ENCODE measurements around the gene CCL27.

The CCL27 gene

GRCh38 chr9:34690983-34691935 lies 28.8 kb upstream of the CCL27 start, which contains the start of gene CCL19:
TSS of gene CCL19 (minus strand) at chr9:34691276. CDS start at chr9:34691139, 137 bp downstream.
- H3K36me3 ChIP-seq (ENCODE audit: insufficient read depth, low read length) = no peaks in the 10 kb centered on the region
- no peaks in the 10 kb centered on the region for H3K9me3 ChIP-seq (replicated peaks; ENCODE audit: low read length)
- no peak within 1 kb of the TSS for H3K4me3 ChIP-seq (ENCODE audit: low read length)
- no peaks in the 10 kb centered on the region for H3K27me3 ChIP-seq (ENCODE audit: control insufficient read depth, insufficient read depth, low read length)
- H3K4me1 ChIP-seq (ENCODE audit: control insufficient read depth, insufficient read depth, low read length) = no peaks in the 10 kb centered on the region
- no peak within 1 kb of the TSS for H3K4me2 ChIP-seq (ENCODE audit: low read length)
- no peak within 1 kb of the TSS for H3K9ac ChIP-seq (ENCODE audit: low read depth, low read length)

DNA sequence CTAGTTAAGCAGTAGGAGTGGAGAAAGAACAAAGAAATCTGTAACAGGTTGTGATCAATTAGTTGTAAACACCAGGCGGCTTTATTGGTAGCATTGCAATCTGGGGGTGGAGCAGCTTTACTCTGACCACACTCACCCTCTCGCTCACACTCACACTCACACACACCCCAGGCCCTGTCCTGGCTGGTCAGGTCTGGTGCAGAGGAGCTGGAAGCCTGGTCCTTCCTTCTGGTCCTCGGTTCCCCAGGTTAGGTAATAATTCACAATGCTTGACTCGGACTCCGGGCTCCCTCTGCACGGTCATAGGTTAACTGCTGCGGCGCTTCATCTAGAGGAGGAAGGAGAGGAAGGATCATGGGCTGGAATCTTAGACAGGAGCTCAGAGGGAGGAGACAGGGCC lies 27.1 kb upstream of the CCL27 start:
- Histone ChIP-seq H3K9me3 (replicated peaks; ENCODE audit: low read length) (no peaks in the 10 kb centered on the region), H3K4me1 (ENCODE audit: control insufficient read depth, insufficient read depth, low read length) (no peaks in the 10 kb centered on the region), H3K4me2 (ENCODE audit: low read length) (no peak overlapping the region), H3K36me3 (ENCODE audit: insufficient read depth, low read length) (no peaks in the 10 kb centered on the region), H3K27me3 (ENCODE audit: control insufficient read depth, insufficient read depth, low read length) (no peaks in the 10 kb centered on the region), H3K9ac (ENCODE audit: low read depth, low read length) (no peak overlapping the region), H3K4me3 (ENCODE audit: low read length) (no peak overlapping the region)

DNA sequence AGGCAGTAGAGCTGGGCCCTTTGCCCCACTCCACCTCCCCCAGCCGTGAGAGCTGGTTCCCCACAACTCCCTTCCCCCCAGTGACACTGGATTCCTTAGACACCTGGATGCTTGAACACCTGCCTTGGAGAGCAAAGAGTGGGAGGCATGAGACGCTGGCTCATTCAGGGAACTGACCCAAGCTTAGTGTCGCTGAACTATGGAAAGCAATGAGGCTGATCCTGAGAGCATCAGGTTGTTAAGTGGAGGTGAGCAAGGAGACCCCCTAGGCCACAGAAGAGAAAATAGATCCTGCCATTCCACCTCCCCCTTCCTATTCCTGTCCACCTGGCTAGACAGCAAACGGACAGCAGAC lies 26.6 kb upstream of the CCL27 start:
- Histone ChIP-seq H3K9ac (ENCODE audit: low read depth, low read length) (no peak overlapping the region), H3K4me3 (ENCODE audit: low read length) (no peak overlapping the region), H3K27me3 (ENCODE audit: control insufficient read depth, insufficient read depth, low read length) (no peaks in the 10 kb centered on the region), H3K9me3 (replicated peaks; ENCODE audit: low read length) (no peaks in the 10 kb centered on the region), H3K36me3 (ENCODE audit: insufficient read depth, low read length) (no peaks in the 10 kb centered on the region), H3K4me2 (ENCODE audit: low read length) (no peak overlapping the region), H3K4me1 (ENCODE audit: control insufficient read depth, insufficient read depth, low read length) (no peaks in the 10 kb centered on the region)

DNA sequence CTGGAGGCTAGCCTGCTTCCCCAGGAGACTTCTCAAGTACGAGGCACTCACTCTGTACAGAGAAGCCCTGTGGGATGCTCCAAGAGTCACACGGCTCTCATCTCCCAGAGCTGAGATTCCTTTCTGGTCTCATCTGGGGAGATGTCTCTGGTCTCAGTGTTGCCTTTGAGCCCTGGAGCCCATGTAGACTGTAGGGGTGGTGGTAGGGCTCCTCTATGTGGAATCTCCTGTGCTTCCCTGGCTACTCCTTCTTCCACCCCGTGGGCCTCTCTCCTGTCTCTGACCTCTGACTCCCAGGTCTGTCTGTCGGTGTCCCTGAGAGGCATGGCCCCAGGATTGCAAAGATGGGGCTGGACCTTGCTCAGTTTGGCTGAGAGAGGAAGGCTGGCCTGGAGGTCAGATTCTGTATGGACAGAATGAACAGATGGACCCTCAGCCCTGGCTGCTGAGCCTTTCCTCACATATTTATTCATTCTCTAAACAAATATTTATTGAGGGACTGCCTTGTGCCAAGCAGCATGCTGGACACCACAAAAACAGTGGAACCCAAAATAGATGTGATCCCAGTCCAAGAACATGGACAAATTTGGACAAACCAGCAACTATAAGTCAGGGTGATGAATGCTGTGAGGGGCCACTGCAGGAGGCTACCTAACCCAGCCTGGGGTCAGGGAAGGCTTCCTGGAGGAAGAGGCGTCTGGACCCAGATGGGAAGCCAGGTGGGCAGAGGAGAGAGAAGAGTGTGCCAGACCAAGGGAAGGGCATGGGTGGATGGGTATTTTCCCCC lies 26.1 kb upstream of the CCL27 start:
- no peak overlapping the region for H3K4me2 ChIP-seq (ENCODE audit: low read length)
- H3K9me3 ChIP-seq (replicated peaks; ENCODE audit: low read length) = no peaks in the 10 kb centered on the region

DNA sequence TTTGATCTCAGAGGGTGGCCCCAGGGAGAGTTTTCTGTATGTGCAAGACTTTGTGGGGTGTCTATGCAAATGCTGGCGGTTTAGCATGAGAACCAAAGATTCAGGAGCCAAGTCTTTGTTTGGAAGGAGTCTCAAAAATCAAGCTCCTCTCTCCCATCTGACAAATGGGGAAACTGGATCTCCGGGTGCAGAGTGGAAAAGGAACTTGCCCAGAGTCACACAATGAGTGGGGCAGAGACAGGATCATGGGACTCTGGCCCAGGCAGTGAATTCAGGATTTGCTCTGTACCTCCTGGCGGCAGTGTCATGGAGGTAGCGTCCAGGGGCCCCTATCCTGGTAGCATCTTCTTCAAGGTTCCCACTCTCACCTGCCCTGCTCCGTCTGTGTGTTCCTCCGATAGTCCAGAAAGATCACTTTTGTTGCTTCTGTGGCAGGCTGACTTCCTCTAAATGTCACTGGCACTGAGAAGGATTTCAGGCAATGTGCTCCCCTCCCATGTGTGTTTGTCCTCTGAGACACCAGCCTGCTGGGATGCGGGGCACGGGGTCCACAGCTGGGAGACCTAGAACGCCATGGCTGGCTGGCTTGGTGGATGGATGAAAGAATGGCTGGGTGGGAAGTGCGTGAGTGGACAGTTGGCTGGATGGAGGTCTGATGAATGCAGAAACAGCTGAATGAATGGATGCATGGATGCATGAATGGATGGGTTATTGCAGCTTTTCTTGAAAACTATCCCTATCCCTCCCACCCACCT lies 25.0 kb upstream of the CCL27 start:
- H3K9me3 ChIP-seq (replicated peaks; ENCODE audit: low read length) = no peaks in the 10 kb centered on the region
- no peak overlapping the region for H3K4me3 ChIP-seq (ENCODE audit: low read length)
- H3K4me1 ChIP-seq (ENCODE audit: control insufficient read depth, insufficient read depth, low read length) = no peaks in the 10 kb centered on the region
- no peak overlapping the region for H3K9ac ChIP-seq (ENCODE audit: low read depth, low read length)
- H3K36me3 ChIP-seq (ENCODE audit: insufficient read depth, low read length) = no peaks in the 10 kb centered on the region
- no peak overlapping the region for H3K4me2 ChIP-seq (ENCODE audit: low read length)
- no peaks in the 10 kb centered on the region for H3K27me3 ChIP-seq (ENCODE audit: control insufficient read depth, insufficient read depth, low read length)

More for the DNA sequence above, 26.1 kb upstream of the CCL27 start:
- Histone ChIP-seq H3K9ac (ENCODE audit: low read depth, low read length) (no peak overlapping the region), H3K36me3 (ENCODE audit: insufficient read depth, low read length) (no peaks in the 10 kb centered on the region), H3K4me3 (ENCODE audit: low read length) (no peak overlapping the region), H3K27me3 (ENCODE audit: control insufficient read depth, insufficient read depth, low read length) (no peaks in the 10 kb centered on the region), H3K4me1 (ENCODE audit: control insufficient read depth, insufficient read depth, low read length) (no peaks in the 10 kb centered on the region)

DNA sequence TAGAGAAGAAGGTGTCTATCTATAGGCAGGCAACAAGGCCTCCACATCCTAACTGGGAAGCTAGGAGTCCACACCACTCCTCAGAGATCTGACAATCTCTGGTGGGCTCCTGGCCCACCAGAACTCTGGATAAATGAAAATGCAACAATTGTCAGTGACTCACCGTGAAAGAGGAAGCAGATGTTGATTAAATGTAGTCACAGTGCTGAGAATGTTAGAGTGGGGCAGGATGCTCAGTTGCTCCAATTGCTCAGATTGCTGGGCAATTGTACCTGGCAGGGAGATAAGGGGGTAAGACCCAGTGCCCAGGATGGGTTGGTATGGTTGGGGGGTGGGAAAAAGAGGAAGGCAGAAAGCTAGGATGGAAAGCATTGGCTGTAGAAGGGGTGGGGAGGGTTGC lies 24.3 kb upstream of the CCL27 start:
- no peaks in the 10 kb centered on the region for H3K4me1 ChIP-seq (ENCODE audit: control insufficient read depth, insufficient read depth, low read length)
- H3K4me2 ChIP-seq (ENCODE audit: low read length) = no peak overlapping the region
- no peak overlapping the region for H3K4me3 ChIP-seq (ENCODE audit: low read length)
- no peaks in the 10 kb centered on the region for H3K36me3 ChIP-seq (ENCODE audit: insufficient read depth, low read length)
- H3K27me3 ChIP-seq (ENCODE audit: control insufficient read depth, insufficient read depth, low read length) = no peaks in the 10 kb centered on the region
- no peak overlapping the region for H3K9ac ChIP-seq (ENCODE audit: low read depth, low read length)
- H3K9me3 ChIP-seq (replicated peaks; ENCODE audit: low read length) = no peaks in the 10 kb centered on the region

DNA sequence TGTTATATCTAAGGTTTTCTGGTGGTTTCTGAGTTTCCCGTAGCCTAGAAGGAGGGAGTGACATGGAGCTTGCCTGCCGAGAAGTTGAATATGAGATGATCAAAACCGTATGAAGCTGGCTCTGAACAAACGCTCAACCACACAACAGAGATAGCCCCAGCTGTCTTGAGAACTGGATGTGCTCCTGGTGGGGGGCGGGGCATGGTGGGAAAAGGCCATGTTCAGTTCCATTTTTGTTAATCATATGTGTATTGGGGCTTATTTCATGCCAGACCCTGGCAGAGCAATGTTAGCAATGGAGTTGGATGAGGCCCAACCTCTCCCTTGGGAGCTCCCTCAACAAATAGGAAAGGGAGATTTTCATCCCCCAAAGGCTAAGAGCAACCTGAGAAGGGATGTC lies 23.8 kb upstream of the CCL27 start:
- Histone ChIP-seq H3K4me3 (ENCODE audit: low read length) (no peak overlapping the region), H3K4me2 (ENCODE audit: low read length) (no peak overlapping the region), H3K9ac (ENCODE audit: low read depth, low read length) (no peak overlapping the region), H3K4me1 (ENCODE audit: control insufficient read depth, insufficient read depth, low read length) (no peaks in the 10 kb centered on the region), H3K9me3 (replicated peaks; ENCODE audit: low read length) (no peaks in the 10 kb centered on the region), H3K27me3 (ENCODE audit: control insufficient read depth, insufficient read depth, low read length) (no peaks in the 10 kb centered on the region), H3K36me3 (ENCODE audit: insufficient read depth, low read length) (no peaks in the 10 kb centered on the region)

DNA sequence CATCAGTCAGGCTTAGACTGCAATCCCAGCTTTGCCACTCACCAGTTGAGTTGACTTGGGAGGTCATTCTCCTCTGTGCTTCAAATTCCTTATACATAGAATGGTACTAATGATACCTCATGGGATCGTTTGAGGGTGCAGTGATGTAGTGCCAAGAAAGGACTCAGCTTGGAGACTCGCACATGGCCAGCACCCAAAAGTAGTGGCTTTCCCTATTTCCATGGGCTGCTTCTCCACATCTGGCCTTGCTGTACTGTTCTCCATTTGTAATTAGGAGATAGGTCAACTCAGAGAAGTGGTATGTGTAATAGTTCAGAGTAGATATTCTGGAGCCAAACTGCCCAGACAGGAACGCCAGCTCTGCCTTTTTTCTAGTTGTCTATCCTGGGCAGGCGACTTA lies 23.1 kb upstream of the CCL27 start:
- H3K27me3 ChIP-seq (ENCODE audit: control insufficient read depth, insufficient read depth, low read length) = no peaks in the 10 kb centered on the region
- no peak overlapping the region for H3K4me2 ChIP-seq (ENCODE audit: low read length)
- no peaks in the 10 kb centered on the region for H3K9me3 ChIP-seq (replicated peaks; ENCODE audit: low read length)
- H3K9ac ChIP-seq (ENCODE audit: low read depth, low read length) = no peak overlapping the region
- no peak overlapping the region for H3K4me3 ChIP-seq (ENCODE audit: low read length)
- no peaks in the 10 kb centered on the region for H3K4me1 ChIP-seq (ENCODE audit: control insufficient read depth, insufficient read depth, low read length)
- no peaks in the 10 kb centered on the region for H3K36me3 ChIP-seq (ENCODE audit: insufficient read depth, low read length)

DNA sequence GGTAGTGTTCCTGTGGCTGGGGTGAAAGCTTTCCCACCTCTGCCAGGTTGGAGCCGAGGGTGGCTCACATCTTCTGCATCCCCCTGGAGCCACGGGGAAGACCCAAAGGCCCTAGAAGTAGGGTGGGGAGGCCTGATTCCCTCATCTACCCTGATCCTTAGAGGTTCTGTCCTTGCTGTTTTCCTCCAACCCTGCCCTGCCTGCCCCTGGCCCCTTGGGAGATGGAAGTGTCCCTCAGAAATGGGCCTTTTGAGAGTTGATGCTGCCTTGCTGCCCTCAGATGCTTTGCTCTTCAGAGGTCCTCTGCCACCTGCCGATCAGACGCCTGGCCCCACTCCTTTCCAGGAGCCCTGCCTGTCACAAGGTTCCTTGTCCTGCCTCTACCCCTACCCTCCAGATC lies 22.4 kb upstream of the CCL27 start:
- H3K4me1 ChIP-seq (ENCODE audit: control insufficient read depth, insufficient read depth, low read length) = no peaks in the 10 kb centered on the region
- H3K36me3 ChIP-seq (ENCODE audit: insufficient read depth, low read length) = no peaks in the 10 kb centered on the region
- no peak overlapping the region for H3K9ac ChIP-seq (ENCODE audit: low read depth, low read length)
- H3K4me2 ChIP-seq (ENCODE audit: low read length) = no peak overlapping the region
- no peaks in the 10 kb centered on the region for H3K27me3 ChIP-seq (ENCODE audit: control insufficient read depth, insufficient read depth, low read length)
- H3K4me3 ChIP-seq (ENCODE audit: low read length) = no peak overlapping the region
- H3K9me3 ChIP-seq (replicated peaks; ENCODE audit: low read length) = no peaks in the 10 kb centered on the region

- Histone ChIP-seq H3K4me3 (ENCODE audit: low read length) (no peak overlapping the region), H3K9me3 (replicated peaks; ENCODE audit: low read length) (no peaks in the 10 kb centered on the region), H3K27me3 (ENCODE audit: control insufficient read depth, insufficient read depth, low read length) (no peaks in the 10 kb centered on the region), H3K4me1 (ENCODE audit: control insufficient read depth, insufficient read depth, low read length) (no peaks in the 10 kb centered on the region), H3K9ac (ENCODE audit: low read depth, low read length) (no peak overlapping the region), H3K36me3 (ENCODE audit: insufficient read depth, low read length) (no peaks in the 10 kb centered on the region), H3K4me2 (ENCODE audit: low read length) (no peak overlapping the region)
Observed at GRCh38 chr9:34684145-34684544, 21.7 kb upstream of the CCL27 start.

DNA sequence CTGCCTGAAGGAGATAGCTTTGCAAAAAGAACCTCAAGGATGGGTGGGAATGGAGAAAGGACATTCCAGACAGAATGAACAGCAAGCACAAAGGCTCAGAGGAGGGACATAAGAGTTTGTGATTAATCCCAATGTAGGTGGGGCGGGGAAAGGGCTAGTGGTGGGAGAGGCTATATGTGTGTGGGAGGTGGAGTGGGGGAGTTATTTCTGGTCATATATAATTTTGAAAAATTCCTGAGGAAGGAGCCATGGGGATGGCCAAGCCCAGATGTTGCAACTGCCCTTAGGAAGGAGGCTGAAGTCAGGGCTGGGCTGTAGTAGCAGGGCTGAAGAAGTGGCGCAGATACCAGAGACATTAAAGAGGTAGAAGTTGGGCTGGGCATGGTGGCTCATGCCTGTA lies 13.4 kb upstream of the CCL27 start:
- H3K4me3 ChIP-seq (ENCODE audit: low read length) = no peak overlapping the region
- no peaks in the 10 kb centered on the region for H3K4me1 ChIP-seq (ENCODE audit: control insufficient read depth, insufficient read depth, low read length)
- no peaks in the 10 kb centered on the region for H3K36me3 ChIP-seq (ENCODE audit: insufficient read depth, low read length)
- no peaks in the 10 kb centered on the region for H3K27me3 ChIP-seq (ENCODE audit: control insufficient read depth, insufficient read depth, low read length)
- H3K9me3 ChIP-seq (replicated peaks; ENCODE audit: low read length) = no peaks in the 10 kb centered on the region
- no peak overlapping the region for H3K4me2 ChIP-seq (ENCODE audit: low read length)
- no peak overlapping the region for H3K9ac ChIP-seq (ENCODE audit: low read depth, low read length)
